ENCODE measurements around the gene RAD51B.

Gene RAD51B

GRCh38 chr14:68401317-68401716, 581.7 kb downstream of the RAD51B start:
- no peak for DNase-seq

- no peak for DNase-seq
Measured at GRCh38 chr14:68401855-68402254, 582.3 kb downstream of the RAD51B start.

GRCh38 chr14:68402525-68403101, 583.0 kb downstream of the RAD51B start:
- DNase-seq = no peak

- DNase-seq = no peak
Measured at GRCh38 chr14:68403191-68404145, 583.9 kb downstream of the RAD51B start.

- no peak for DNase-seq
Measured at GRCh38 chr14:68404146-68404527, 584.6 kb downstream of the RAD51B start.

GRCh38 chr14:68404652-68405183, 585.1 kb downstream of the RAD51B start:
- no peak for DNase-seq

- DNase-seq = no peak
Measured at GRCh38 chr14:68405961-68406360, 586.4 kb downstream of the RAD51B start.

GRCh38 chr14:68407285-68407684, 587.7 kb downstream of the RAD51B start:
- no peak for DNase-seq

- no peak for DNase-seq
Measured at GRCh38 chr14:68407825-68408224, 588.2 kb downstream of the RAD51B start.

- DNase-seq = no peak
Measured at GRCh38 chr14:68408680-68409079, 589.1 kb downstream of the RAD51B start.

- no peak for DNase-seq
Measured at GRCh38 chr14:68409387-68409786, 589.8 kb downstream of the RAD51B start.

- no peak for DNase-seq
Measured at GRCh38 chr14:68412505-68413465, 593.2 kb downstream of the RAD51B start.

GRCh38 chr14:68413509-68413908, 593.9 kb downstream of the RAD51B start:
- DNase-seq = no peak

- no peak for DNase-seq
Measured at GRCh38 chr14:68414121-68414520, 594.5 kb downstream of the RAD51B start.

- DNase-seq = no peak
Measured at GRCh38 chr14:68416171-68416570, 596.6 kb downstream of the RAD51B start.

- no peak for DNase-seq
Measured at GRCh38 chr14:68417009-68417650, 597.6 kb downstream of the RAD51B start.

- no peak for DNase-seq
Measured at GRCh38 chr14:68418174-68419118, 598.9 kb downstream of the RAD51B start.

- no peak for DNase-seq
Measured at GRCh38 chr14:68420350-68420749, 600.8 kb downstream of the RAD51B start.

- DNase-seq = no peak
Measured at GRCh38 chr14:68421116-68421515, 601.5 kb downstream of the RAD51B start.

GRCh38 chr14:68423686-68424085, 604.1 kb downstream of the RAD51B start:
- no peak for DNase-seq
